Measurements from ENCODE around the gene KLK10. TPM values are rescaled to one million over a fixed set of nuclear protein-coding genes. Genes with fewer than 3 reads are reported as not detected.

The KLK10 gene
- total and polyA plus RNA-seq, 10 of the 15 experiments (the other 5 are each of a cell fraction or from before 2014, with no cell fraction given), result not detected

DNA sequence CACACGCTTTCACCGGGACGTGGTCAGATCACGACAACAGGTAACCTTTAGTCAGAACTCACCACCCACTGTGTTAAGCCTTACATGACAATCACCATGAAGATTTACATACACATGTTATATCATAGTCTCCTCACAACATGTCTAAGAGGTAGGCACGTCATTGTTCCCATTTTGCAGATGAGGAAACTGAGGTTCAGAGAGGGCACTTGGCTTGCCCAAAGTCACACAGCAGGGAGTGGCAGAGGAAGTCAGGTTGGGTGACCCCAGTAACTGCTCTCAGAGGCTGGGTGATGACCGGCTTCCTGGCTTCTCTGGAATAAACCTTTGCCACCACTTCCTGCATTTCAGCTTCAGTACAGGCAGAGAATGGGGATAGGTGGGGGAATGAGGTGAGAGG is 5.3 kb downstream of the KLK10 start:
- Histone ChIP-seq H3K4me3 (no peak overlapping the region), H3K4me2 (ENCODE audit: control insufficient read depth, insufficient read depth) (no peak overlapping the region), H3K9me3 (replicated peaks; ENCODE audit: control insufficient read depth, insufficient read depth, low read length) (no peaks in the 10 kb centered on the region; the same call in 2 of the 3 replicates), H2AFZ (ENCODE audit: control insufficient read depth, low read depth, low read length) (no peak overlapping the region), H3K27ac (ENCODE audit: control insufficient read depth, insufficient read depth) (no peak overlapping the region), H3K9ac (ENCODE audit: control insufficient read depth, insufficient read depth, low read length) (no peak overlapping the region), H3K4me1 (ENCODE audit: control insufficient read depth, insufficient read depth, low read length) (no peaks in the 10 kb centered on the region), H3K27me3 (replicated peaks in 1 of 2; ENCODE audit: control insufficient read depth in 2 of 2, insufficient read depth in 2 of 2, low read length in 1 of 2) (no peaks in the 10 kb centered on the region; a peak in 2 of 4 replicates), H4K20me1 (ENCODE audit: control insufficient read depth, insufficient read depth) (no peaks in the 10 kb centered on the region), H3K36me3 (ENCODE audit: control insufficient read depth in 2 of 2, insufficient read depth in 2 of 2, low read length in 1 of 2) (no peaks in the 10 kb centered on the region), H3K79me2 (ENCODE audit: control insufficient read depth, insufficient read depth, low read length) (no peaks in the 10 kb centered on the region)
- ChIA-PET RAD21 (ENCODE audit: unreplicated experiment) (no interaction called here), SMC1A (ENCODE audit: uncharacterized antibody, unreplicated experiment) (no interaction called here), POLR2A (no interaction called here), CTCF (no interaction called here)
- TF ChIP-seq HCFC1 (IDR thresholded peaks at IDR 0.05; ENCODE audit: low read length) (no peak), MYB (IDR thresholded peaks at IDR 0.05; ENCODE audit: borderline replicate concordance, low read depth, low read length) (no peak)
- intact Hi-C loops (cut with micrococcal nuclease; ENCODE audit: unreplicated experiment), result no loop called here
- no peak for DNase-seq (ENCODE audit: low read depth, low spot score)
- no TSS peak for BruUV-seq (replicated peaks)
- no peak for FAIRE-seq
- WGBS (ENCODE audit: insufficient coverage, insufficient replicate concordance, low lambda C conversion rate, missing lambda C conversion rate), result 33% methylated on average over 6 of the region's 6 CpGs
- no peak for ATAC-seq
- in situ Hi-C loops (cut with MboI), result no loop called here

GRCh38 chr19:51012661-51013190 is 6.8 kb downstream of the KLK10 start:
- H3K4me1 ChIP-seq (ENCODE audit: control insufficient read depth, insufficient read depth, low read length), result no peaks in the 10 kb centered on the region
- H3K9me3 ChIP-seq (replicated peaks; ENCODE audit: control insufficient read depth, insufficient read depth, low read length), result no peaks in the 10 kb centered on the region; the same call in 2 of the 3 replicates
- WGBS (ENCODE audit: insufficient coverage, insufficient replicate concordance, low lambda C conversion rate, missing lambda C conversion rate), result 11% methylated on average over 12 of the region's 12 CpGs
- TF ChIP-seq JUNB (IDR thresholded peaks at IDR 0.05), result no peak
- H3K79me2 ChIP-seq (ENCODE audit: control insufficient read depth, insufficient read depth, low read length), result no peaks in the 10 kb centered on the region
- ChIA-PET SMC1A (ENCODE audit: uncharacterized antibody, unreplicated experiment) (no interaction called here), POLR2A (no interaction called here), RAD21 (ENCODE audit: unreplicated experiment) (no interaction called here), CTCF (no interaction called here)
- H3K9ac ChIP-seq (ENCODE audit: control insufficient read depth, insufficient read depth, low read length), result no peak overlapping the region
- H3K27me3 ChIP-seq (replicated peaks in 1 of 2; ENCODE audit: control insufficient read depth in 2 of 2, insufficient read depth in 2 of 2, low read length in 1 of 2), result no peaks in the 10 kb centered on the region; a peak in 1 of 4 replicates
- H3K27ac ChIP-seq (ENCODE audit: control insufficient read depth, insufficient read depth), result no peak overlapping the region
- ATAC-seq, result no peak
- intact Hi-C loops (cut with micrococcal nuclease; ENCODE audit: unreplicated experiment), result no loop called here
- BruUV-seq (replicated peaks), result no TSS peak
- DNase-seq (ENCODE audit: low read depth, low spot score), result no peak
- no peak overlapping the region for H3K4me3 ChIP-seq
- in situ Hi-C loops (cut with MboI), result no loop called here
- no peak overlapping the region for H3K4me2 ChIP-seq (ENCODE audit: control insufficient read depth, insufficient read depth)
- no peaks in the 10 kb centered on the region for H4K20me1 ChIP-seq (ENCODE audit: control insufficient read depth, insufficient read depth)
- no peaks in the 10 kb centered on the region for H3K36me3 ChIP-seq (ENCODE audit: control insufficient read depth in 2 of 2, insufficient read depth in 2 of 2, low read length in 1 of 2)
- H2AFZ ChIP-seq (ENCODE audit: control insufficient read depth, low read depth, low read length), result no peak overlapping the region
- FAIRE-seq, result no peak

All from GM12878 (cell line).